NCI-H510A treated with DMSO at 0.1 percent for 48 hours (cell line): ENCODE measurements around the gene KRT83.
"Not testable (repeated sequence)": the region's sequence is repeated elsewhere in the genome, so short reads cannot be mapped to it uniquely, and the experiment has no call there.

Experiments
- DNase-seq: peaks from one replicate; lab custom pipeline; 2025; lab: John Stamatoyannopoulos, UW

KRT83 gene

DNA sequence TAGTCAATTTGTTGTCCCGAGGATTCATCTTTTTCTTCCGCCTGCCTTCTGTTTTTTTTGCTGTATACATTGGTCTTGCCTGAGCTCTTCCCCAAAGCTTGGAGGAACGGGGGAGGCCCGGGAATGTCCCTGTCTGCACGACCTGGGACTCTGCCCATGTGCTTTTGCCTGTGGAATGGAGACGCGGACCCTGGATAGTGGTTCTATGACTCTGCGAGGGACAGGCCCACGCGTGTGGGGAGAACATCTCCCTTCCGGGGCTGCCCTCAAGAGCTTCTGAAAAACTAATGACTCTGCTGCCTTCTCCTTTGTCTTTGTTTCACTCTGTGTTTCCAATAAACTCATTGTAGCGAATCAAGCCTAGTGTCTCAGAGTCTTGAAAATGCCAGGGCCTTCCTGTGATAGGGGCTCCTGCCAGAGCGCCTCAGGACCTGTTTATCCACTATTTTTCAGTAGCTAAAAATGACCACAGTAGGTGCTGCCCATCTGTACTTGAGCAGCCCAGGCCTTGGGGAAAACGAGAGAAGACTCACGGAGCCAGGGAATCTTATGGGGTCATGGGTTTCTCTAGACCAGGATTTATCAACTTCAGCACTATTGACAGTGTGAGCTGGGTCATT, 12.3 kb downstream of the KRT83 start:
- DNase-seq = no peak

DNA sequence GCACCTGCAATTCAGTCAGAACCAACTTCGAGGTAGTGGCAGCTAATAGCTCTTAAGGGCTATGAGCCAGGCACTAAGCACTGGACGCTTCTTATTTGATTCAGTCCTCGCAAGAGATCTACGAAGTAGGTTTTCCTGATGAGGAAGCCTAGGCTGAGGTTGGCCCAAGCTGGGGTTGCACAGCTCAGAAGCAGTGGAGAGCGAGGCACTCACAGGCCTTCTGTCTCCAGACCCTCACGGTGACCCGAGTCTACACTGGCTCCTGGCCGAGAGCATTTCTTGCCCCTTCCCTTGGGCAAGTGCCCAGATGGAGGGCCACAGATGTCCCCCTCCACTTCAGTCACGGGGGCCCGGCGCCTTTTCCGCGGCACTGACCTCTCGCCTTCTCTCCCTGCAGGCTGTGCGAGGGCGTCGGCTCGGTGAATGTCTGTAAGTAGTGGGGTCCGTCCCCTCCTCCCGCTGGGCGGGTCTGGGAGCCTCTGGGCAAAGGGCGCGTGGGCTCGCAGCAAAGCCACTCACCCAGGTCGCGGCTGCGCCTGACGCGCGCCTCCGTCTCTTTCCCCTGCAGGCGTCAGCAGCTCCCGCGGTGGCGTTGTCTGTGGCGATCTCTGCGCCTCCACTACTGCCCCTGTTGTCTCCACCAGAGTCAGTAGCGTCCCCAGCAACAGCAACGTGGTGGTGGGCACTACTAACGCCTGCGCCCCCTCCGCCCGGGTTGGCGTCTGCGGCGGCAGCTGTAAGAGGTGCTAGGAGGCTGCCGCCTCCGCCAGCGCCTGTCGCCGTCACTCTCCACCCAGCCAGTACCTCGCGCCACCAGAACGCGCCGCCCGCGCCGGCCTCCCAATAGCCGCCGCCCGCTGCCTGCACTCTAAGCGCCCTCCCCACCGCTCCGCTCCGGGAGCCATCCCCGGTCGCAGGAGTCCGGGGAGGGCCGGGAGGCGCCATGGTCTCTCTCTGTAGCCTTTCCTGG, 13.1 kb downstream of the KRT83 start:
- DNase-seq = peak; percentile 75

DNA sequence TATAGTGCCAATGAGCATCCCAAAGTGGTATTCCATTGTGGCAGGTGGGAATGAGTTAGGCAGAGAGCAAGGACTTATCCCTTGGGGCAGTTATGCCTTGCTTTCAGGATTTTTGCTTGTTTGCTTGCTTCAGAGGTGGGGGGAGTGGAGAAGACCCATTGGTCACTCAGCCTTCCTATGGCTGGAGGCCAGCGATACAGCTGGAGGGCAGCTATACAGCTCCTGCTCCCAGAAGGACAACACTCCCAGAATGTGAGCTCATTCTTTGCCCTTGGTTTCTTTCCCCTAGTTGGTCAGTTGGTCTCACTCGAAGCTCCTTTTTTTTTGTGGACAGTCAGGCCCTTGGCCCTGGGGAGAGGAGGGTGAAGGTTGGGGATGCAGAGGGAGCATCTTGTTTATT, 14.5 kb downstream of the KRT83 start:
- no peak for DNase-seq

DNA sequence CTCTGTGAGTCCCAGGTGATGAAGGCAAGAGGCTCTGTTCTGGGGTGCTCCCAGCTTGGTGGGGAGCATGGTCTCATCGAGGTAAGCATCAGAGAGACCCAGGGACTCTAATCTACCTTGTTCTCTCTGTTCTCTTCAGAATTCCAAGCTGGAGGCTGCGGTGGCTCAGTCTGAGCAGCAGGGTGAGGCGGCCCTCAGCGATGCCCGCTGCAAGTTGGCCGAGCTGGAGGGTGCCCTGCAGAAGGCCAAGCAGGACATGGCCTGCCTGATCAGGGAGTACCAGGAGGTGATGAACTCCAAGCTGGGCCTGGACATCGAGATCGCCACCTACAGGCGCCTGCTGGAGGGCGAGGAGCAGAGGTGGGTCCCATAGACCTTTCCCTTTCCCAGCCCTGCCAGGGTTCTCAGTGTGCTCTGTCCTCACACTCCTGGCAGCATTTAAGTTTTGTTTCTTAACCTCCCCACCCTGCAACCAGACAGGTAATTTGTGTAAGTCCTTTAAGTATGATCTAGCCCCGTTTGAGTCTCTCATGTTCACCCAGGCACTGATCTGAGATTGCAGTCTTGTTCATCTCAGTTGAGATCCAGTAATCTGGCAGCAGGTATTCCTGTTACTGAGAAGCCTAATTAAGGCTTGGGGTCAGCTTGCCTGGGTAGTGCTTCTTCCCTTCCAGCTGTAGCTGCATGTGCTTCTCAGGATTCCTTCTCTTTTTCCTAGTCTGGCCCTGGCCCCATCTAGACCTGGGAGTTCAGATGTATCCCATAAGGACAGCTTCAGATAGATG, 15.1 kb downstream of the KRT83 start:
- DNase-seq = no peak

DNA sequence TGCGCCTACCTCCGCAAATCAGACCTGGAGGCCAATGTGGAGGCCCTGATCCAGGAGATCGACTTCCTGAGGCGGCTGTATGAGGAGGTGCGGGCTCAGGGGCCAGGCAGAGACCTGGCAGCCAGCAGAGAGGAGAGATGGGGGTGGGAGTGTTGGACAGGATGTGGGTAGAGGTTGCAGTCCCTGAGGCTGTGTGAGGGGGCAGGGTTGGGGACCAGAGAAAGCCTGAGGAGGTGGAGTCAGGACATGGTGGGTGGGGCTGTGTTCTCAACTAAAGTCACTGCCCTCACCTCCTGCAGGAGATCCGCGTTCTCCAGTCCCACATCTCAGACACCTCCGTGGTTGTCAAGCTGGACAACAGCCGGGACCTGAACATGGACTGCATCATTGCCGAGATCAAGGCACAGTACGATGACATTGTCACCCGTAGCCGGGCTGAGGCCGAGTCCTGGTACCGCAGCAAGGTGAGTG, 16.2 kb downstream of the KRT83 start:
- not testable (repeated sequence) for DNase-seq

DNA sequence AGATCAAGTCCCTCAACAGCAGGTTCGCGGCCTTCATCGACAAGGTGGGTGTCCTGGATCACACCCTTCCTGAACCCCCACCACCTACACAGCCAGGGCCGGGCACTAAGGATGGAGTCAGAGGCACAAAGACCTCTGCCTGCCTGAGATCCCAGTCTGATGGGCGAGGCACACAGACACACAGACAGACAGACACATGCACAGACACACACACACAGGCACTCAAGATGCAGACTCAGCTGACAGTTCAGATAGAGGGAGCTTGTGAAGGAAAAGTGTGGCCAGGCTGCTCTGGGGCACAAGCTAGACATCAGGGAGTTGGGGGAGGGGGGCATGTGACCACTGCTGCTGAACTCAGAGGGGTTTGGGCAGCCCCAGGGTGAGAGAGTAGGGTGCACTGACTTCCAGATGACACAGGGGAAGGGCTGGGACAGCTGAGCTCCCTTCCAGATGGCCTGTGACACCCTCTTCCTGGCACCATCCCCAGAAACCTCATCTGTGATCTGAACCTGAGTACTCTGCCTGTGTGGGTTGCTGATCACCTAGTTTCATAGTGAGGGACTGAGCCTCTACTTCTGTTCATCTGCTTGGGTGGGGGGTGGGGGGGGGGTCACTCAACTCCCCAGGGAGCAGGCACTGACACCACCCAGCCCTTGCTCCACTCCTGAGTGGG, 18.8 kb downstream of the KRT83 start:
- DNase-seq = not testable (repeated sequence)

DNA sequence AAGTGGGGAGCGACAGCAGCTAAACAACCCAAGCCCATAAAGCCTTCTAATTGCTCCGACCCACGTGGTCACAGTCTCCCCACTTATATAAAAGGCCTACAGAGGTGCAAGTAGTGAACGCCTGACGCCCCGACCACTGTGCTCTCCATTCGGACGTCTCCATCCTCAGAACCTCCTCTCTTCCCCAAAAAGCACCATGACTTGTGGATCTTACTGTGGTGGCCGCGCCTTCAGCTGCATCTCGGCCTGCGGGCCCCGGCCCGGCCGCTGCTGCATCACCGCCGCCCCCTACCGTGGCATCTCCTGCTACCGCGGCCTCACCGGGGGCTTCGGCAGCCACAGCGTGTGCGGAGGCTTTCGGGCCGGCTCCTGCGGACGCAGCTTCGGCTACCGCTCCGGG, 19.5 kb downstream of the KRT83 start:
- not testable (repeated sequence) for DNase-seq

DNA sequence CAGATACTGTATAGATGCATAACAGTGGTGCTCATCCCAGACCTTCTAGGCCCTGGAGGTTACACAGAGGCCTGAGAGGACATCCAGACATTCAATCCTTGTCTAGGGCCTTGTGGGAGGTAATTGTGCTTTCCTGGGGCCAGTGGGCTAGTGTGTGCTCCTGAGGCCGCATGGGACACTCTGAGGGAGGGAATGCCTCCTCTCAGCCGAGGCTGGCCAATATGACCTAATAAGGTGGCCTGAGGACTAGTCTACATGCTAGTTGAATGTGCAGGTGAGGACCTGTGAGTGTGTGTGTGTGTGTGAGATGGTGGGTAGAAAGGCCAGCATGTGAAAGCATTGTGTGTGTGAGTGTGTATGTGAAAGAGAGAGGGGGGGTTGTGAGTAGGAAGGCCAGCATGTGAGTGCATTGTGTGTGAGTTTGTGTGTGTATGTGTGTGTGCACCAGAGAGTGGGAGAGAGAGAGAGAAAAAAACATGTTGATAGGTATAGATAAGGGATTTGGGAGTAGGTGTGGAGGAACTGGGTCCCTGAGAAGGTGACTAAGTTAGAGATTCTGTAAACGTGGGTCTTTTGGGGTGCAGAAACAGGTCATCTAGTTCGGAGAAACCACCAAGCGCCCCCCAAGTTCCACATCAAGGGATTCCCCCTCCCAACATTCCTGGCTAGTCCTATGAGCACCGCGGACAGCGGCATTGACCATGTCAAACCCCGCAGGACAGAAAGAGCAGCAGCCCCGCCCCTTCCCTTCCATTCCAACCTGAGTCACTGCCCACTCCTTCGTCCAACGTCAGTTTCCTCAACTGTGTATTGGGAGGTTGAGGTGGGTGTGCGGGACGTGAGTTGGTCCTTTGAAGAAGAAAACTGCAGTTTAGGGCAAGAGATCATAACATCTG, 20.2 kb downstream of the KRT83 start:
- DNase-seq = no peak

DNA sequence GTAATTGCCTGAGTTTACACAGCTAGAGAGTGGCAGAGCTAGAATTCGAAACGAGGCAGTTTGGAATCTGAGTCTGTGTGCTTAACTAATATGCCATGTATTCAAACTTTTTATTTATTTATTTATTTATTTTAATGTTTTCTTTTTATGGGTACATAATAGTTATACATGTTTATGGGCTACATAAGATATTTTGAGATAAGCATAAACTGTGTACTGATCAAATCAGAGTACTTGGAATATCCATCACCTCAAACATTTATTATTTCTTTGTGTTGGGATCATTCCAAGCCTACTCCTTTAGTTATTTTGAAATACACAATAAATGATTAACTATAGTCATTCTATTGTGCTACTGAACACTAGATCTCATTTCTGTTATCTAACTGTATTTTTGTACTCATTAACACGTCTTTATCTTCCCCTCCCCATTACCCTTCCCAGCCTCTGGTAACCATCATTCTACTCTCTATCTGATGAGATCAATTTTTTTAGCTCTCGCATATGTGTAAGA, 22.5 kb downstream of the KRT83 start:
- no peak for DNase-seq

DNA sequence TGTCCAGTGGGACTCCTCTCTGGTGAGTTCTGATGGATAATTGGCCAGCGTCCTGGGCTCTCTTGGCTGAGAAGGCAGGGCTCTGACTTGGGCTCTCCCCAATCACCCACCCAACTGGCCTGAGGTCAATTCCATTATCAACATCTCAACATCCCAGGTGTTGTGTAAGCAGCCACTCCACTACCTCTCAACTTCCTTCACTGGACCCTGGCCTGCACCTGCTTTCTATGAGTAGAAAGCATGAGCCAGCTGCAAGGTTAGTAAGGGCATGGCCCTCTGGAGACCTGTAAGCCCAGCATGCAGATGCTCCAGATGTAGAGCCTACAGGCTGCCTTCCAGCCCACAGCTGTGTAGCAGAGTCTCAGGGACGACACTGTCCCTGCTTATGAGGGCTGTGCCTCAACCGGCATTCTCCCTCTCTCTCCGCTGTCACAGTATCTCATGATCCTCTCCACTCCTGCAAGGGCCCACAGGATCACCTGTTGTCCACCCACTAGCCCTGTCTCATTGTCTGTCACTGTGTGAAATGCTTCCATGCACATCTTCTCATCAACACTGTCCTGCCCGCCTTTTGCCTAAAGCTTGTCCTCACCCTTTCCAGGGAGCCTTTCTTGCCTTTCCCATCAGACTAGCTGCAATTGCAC, 24.5 kb downstream of the KRT83 start:
- DNase-seq = no peak

DNA sequence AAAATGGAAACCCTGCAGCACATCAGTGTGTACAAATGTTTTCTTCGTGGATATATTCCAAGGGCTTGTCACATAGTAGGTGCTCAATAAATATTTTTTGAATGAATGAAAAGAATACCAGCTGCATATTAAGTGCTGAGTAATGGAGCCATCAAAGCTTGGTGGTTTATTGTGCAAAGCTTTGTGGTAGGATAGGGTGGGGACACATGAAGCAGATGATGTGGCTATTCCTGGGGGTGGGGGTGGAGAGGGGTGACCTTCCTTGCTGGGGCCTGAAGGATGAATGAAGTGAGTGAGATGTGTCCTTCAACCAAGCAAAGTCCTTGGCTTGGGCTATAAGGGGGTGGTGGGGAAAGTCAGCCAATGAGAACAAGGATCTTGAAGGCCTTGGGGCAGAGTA, 25.5 kb downstream of the KRT83 start:
- no peak for DNase-seq

DNA sequence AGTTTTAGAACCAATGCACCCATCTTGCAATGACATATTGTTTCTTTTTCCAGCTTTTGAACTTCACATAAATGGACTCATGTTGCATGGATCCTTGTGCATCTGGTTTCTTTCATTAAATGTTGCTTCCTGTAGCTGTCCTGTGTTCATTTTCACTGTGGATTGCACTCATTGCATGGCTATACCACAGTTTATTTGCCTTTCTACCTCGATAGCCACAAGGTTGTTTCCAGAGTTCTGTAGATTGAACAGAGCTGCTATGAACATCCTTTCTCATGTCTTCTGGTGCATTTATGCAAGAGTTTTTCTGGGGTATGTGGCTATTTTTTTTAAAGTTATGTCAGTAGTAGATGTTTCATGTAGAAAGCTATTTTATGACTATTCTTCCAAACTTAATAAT, 26.4 kb downstream of the KRT83 start:
- no peak for DNase-seq

DNA sequence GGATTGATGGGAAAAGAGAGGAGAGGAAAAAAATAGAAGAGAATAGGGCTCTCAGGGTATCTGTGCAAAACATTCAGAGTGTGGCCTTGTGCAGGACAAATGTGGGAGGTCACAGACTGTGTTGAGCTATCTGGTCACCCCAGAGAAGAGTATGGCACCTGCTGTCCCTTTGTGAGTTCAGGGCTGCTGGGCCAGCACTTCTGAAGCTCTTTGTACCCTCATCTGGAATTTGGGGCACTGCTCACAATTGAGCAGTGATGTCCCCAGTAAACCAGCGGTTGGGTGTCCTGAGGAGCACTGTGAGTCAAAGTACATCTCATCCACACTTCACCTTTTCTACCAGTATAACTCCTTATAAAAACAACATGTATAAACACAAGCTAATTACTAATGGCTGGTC, 27.3 kb downstream of the KRT83 start:
- DNase-seq = no peak

DNA sequence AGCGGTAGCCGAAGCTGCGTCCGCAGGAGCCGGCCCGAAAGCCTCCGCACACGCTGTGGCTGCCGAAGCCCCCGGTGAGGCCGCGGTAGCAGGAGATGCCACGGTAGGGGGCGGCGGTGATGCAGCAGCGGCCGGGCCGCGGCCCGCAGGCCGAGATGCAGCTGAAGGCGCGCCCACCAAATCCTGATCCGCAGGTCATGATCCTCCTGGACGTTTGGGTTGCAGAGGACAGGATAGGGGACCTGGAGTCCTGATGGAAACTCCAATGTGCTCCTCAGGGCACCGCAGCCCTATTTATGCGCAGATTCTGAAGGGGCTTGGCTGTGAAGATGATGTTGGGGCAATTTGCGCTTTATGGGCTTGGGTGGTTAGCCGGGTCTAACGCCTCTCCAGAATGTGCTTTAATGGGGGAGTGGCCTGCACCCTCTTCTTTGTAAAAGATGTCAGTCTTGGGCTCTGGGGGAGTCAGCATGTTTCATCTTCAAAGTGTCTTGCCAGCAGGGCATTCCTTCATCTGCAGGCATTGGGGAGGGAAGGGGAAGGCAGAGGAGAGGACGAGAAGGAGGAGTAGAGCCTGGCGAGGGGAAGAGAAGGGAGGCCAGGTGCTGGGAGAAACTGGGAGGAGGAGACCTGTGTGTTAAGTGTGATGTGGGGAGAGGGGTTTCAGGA, 29.8 kb downstream of the KRT83 start, which contains the start of gene KRT81:
Gene KRT81 (minus strand): TSS at position 268 of the 669 bp plus-strand sequence. CDS start 69 bp downstream, at position 199.
- no peak for DNase-seq

DNA sequence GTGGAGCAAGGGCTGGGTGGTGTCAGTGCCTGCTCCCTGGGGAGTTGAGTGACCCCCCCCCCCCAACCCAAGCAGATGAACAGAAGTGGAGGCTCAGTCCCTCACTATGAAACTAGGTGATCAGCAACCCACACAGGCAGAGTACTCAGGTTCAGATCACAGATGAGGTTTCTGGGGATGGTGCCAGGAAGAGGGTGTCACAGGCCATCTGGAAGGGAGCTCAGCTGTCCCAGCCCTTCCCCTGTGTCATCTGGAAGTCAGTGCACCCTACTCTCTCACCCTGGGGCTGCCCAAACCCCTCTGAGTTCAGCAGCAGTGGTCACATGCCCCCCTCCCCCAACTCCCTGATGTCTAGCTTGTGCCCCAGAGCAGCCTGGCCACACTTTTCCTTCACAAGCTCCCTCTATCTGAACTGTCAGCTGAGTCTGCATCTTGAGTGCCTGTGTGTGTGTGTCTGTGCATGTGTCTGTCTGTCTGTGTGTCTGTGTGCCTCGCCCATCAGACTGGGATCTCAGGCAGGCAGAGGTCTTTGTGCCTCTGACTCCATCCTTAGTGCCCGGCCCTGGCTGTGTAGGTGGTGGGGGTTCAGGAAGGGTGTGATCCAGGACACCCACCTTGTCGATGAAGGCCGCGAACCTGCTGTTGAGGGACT, 30.6 kb downstream of the KRT83 start:
- DNase-seq = not testable (repeated sequence)

DNA sequence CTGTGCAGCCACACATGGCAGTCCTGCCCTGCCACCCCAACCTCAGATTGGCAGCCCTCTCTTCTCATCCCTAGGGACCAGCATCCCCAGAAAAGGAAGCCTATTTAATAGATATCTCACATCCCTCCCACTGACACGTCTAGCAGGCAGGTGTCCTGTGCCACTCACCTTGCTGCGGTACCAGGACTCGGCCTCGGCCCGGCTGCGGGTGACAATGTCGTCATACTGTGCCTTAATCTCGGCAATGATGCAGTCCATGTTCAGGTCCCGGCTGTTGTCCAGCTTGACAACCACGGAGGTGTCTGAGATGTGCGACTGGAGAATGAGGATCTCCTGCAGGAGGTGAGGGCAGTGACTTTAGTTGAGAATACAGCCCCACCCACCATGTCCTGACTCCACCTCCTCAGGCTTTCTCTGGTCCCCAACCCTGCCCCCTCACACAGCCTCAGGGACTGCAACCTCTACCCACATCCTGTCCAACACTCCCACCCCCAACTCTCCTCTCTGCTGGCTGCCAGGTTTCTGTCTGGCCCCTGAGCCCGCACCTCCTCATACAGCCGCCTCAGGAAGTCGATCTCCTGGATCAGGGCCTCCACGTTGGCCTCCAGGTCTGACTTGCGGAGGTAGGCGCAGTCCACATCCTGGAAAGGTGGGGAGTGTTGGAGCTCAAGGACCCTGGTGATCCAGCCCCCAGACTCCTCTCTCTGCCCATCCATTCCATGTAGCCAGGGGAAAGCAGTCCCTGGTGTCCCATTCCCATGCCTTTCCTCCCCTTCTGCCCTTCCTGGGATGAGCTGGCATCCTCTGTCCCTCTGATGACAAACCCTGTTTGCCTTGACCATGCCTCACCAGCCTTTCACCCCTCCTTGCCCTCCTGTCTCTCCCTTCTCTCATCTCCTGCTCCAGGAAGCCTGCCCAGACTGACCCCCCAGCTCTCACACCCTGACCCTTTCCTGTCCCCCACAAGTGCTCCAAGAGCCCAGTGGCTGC, 33.1 kb downstream of the KRT83 start:
- DNase-seq = not testable (repeated sequence)
